Lung (tissue), 12 donors: ENCODE measurements around the gene NPY5R. TPM values are rescaled to one million over a fixed set of nuclear protein-coding genes. Genes with fewer than 3 reads are reported as not detected.

Experiments used
- ATAC-seq: fragments of 200-7000 bp; cut with Tn5 transposase; one replicate; pipeline ENCODE4 v1.9.1; 2020; ENCODE audit warnings: moderate number of reproducible peaks; ENCODE audit not compliant: insufficient read depth, low FRiP score
- DNase-seq, 3 donors: peaks; one replicate each; pipeline ENCODE4 v3.0.0-alpha.2; 2013 to 2017
- H3K27ac ChIP-seq, 2 donors: one replicate each; pipeline ENCODE4 v1.5.1; 2013; ENCODE audit warnings: mild to moderate bottlenecking in 2 of 2, moderate library complexity in 2 of 2, control low read depth in 1 of 2, inconsistent platforms in 1 of 2, low read depth in 1 of 2, low read length in 1 of 2
- H3K27me3 ChIP-seq, 3 donors: one replicate each; pipeline ENCODE4 v1.5.1; 2013; ENCODE audit warnings: low read length in 2 of 3; ENCODE audit not compliant: control insufficient read depth in 3 of 3, insufficient read depth in 3 of 3
- H3K36me3 ChIP-seq, 4 donors: one replicate each; pipeline ENCODE4 v1.5.1; 2013; ENCODE audit warnings: low read length in 4 of 4, mild to moderate bottlenecking in 1 of 4, moderate library complexity in 1 of 4; ENCODE audit not compliant: control insufficient read depth in 4 of 4, insufficient read depth in 4 of 4
- H3K4me1 ChIP-seq, 5 donors: one replicate each; pipeline ENCODE4 v1.5.1; 2013; ENCODE audit warnings: low read length in 5 of 5, mild to moderate bottlenecking in 2 of 5, moderate library complexity in 1 of 5; ENCODE audit not compliant: control insufficient read depth in 5 of 5, insufficient read depth in 5 of 5
- H3K4me3 ChIP-seq: one replicate; pipeline ENCODE4 v1.5.1; 2013; ENCODE audit warnings: mild to moderate bottlenecking, control low read depth, moderate library complexity
- H3K9ac ChIP-seq, 2 donors: one replicate each; pipeline ENCODE4 v1.5.1; 2013; ENCODE audit warnings: low read length in 2 of 2, control low read depth in 1 of 2; ENCODE audit not compliant: insufficient read depth in 1 of 2
- H3K9me3 ChIP-seq, 4 donors: one replicate each; pipeline ENCODE4 v1.5.1; 2013; ENCODE audit warnings: low read length in 3 of 4, mild to moderate bottlenecking in 1 of 4, moderate library complexity in 1 of 4; ENCODE audit not compliant: control insufficient read depth in 4 of 4, insufficient read depth in 3 of 4
- WGBS, 2 donors: extraction: QIAGEN DNeasy Blood & Tissue Kit; methylation state at CpG; one replicate each; pipeline ENCODE4 v1.1.7; 2013; 5-methylcytosine and 5-hydroxymethylcytosine counted together
- polyA plus RNA-seq, 2 donors: library from polyadenylated mRNA; stranded (reverse); fragments of 200-250 nt; gene quantifications; one replicate each; pipeline ENCODE4 v1.2.1, GENCODE V29; 2013
- total RNA-seq, 2 donors: library from RNA; depleted of rRNA in 1 of 2; stranded (reverse); fragments of >200 nt in 1 of 2; gene quantifications; one replicate each; pipeline ENCODE4 v1.2.1, GENCODE V29; 2014 to 2021
- TF ChIP-seq, protein P1 (sequence below): IDR thresholded peaks from 2 replicates; pipeline ENCODE4 v1.5.1; 2012; ENCODE audit warnings: mild to moderate bottlenecking; ENCODE audit errors: control extremely low read depth, extremely low read depth
- donor health status: control.
- donor health status: control.
- donor health status: Bipolar disorder and iron deficiency.
- donor health status: healthy.
- donor health status: DM: yes; HTN: yes; CAD: no.

NPY5R gene
- total and polyA plus RNA-seq, 4 donors: 0.10 to 0.26 TPM; not detected in 2

DNA sequence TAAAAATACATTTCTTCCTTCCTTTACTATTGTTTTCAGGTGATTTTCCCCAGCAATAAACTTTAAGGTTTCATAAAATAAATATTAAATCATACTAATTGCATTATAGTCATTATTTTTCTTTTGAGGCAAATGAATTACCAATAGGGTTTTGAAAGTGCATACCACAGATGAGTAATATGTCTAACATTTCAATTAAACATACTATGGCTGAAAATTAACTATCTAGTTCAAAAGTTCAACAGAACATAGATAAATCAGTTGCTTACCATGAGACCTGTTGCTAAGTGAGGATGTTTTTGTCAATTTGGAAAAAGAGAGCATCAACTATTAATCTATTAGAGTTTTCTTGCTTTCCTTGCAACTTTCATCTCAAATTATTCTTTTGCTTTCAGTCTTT lies 35.0 kb downstream of the NPY5R start:
- Histone ChIP-seq H3K36me3 (no peaks in the 10 kb centered on the region), H3K27me3 (no peaks in the 10 kb centered on the region), H3K27ac (no peak overlapping the region), H3K9ac (no peak overlapping the region), H3K4me3 (no peak overlapping the region), H3K9me3 (no peaks in the 10 kb centered on the region), H3K4me1 (no peaks in the 10 kb centered on the region)
- DNase-seq (no peak), ATAC-seq (no peak)
- TF ChIP-seq, protein P1, sequence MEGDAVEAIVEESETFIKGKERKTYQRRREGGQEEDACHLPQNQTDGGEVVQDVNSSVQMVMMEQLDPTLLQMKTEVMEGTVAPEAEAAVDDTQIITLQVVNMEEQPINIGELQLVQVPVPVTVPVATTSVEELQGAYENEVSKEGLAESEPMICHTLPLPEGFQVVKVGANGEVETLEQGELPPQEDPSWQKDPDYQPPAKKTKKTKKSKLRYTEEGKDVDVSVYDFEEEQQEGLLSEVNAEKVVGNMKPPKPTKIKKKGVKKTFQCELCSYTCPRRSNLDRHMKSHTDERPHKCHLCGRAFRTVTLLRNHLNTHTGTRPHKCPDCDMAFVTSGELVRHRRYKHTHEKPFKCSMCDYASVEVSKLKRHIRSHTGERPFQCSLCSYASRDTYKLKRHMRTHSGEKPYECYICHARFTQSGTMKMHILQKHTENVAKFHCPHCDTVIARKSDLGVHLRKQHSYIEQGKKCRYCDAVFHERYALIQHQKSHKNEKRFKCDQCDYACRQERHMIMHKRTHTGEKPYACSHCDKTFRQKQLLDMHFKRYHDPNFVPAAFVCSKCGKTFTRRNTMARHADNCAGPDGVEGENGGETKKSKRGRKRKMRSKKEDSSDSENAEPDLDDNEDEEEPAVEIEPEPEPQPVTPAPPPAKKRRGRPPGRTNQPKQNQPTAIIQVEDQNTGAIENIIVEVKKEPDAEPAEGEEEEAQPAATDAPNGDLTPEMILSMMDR: no peak

DNA sequence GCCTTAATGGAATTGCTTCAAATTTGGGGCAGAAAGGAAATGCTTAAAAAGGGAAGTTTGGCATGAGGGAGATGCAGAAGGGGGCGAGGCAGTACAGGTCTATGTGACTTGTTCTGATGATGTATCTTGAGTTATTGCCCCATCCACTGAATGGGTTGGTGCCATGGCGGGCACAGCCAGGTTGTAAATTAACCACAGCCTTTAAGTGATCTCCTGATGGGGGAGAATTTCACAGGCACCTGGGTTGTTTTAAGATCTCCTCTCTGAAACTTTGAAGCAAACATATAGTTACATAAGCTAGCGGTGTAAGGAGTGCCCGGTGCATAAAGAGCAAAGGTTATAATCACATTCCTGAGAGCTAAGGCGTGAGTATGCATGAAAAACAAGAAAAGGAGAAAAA lies 37.0 kb downstream of the NPY5R start:
- Histone ChIP-seq H3K9me3 (no peaks in the 10 kb centered on the region), H3K4me3 (no peak overlapping the region), H3K4me1 (no peaks in the 10 kb centered on the region), H3K27ac (no peak overlapping the region), H3K9ac (no peak overlapping the region), H3K27me3 (no peaks in the 10 kb centered on the region), H3K36me3 (no peaks in the 10 kb centered on the region)
- TF ChIP-seq, protein P1: no peak
- no peak for DNase-seq
- no peak for ATAC-seq
- 55 to 68% methylated on average over 5 of the region's 5 CpGs for WGBS, 2 donors

DNA sequence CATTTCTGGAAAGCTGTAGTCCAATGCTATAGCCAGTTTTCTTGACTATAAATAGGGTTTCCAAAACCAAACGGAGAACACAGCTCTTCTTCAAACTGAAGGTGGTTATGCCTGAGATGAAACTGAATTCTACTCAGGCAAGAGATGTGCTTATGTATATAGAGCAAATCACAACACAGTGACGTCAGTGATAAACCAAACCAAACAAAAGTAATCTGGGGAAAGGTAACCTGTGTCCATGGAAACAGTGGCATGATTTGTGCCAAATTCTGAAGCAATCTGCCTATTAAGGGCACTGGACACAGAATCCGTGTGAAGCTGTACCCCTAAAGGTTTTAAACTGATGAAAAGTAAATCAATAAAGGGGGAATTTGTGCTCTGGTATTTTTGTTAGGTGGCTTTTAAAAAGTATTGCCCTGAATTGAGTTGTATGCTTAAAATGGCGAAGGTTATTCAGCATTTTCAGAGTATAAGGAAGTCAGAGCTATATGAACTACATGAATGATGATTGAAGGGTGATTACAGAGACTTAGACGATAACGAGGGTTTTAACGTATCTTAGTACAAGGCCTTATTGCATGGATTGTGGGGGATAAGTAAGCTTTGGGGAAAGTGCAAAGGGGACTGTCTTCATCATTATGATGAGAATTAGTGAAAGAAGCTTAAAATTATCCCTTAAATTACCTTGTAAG lies 38.6 kb downstream of the NPY5R start:
- no peak for DNase-seq
- ATAC-seq: no peak
- H3K9ac ChIP-seq: no peak overlapping the region

More for the DNA sequence above, 38.6 kb downstream of the NPY5R start:
- Histone ChIP-seq H3K27ac (no peak overlapping the region), H3K4me1 (no peaks in the 10 kb centered on the region), H3K9me3 (no peaks in the 10 kb centered on the region), H3K27me3 (no peaks in the 10 kb centered on the region), H3K36me3 (no peaks in the 10 kb centered on the region), H3K4me3 (no peak overlapping the region)
- 85 to 88% methylated on average over 7 of the region's 7 CpGs for WGBS, 2 donors
- TF ChIP-seq, protein P1: no peak
